Medulla oblongata (tissue), 1 donor: Measurements from ENCODE around the gene CISTR.
"Not testable (repeated sequence)": the region's sequence is repeated elsewhere in the genome, so short reads cannot be mapped to it uniquely, and the experiment has no call there.

ENCODE experiments used
- DNase-seq: peaks from one replicate; pipeline ENCODE4 v3.0.0-alpha.2; 2015; ENCODE audit errors: extremely low spot score

CISTR gene

DNA sequence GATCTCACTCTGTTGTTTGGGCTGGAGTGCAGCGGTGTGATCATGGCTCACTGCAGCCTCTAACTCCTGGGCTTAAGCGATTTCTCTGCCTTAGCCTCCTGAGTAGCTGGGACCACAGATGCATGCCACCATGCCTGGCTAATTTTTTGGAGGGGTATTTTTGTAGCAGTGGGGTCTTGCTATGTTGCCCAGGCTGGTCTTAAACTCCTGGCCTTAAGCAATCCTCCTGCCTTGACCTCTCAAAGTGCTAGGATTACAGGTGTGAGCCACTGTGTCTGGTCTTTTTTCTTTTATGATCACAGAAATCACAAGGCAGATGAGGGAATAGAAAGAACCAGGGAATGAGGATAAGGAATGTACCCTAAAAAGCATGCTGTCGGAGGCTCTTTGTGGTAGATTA is 11.0 kb upstream of the CISTR start:
- not testable (repeated sequence) for DNase-seq

DNA sequence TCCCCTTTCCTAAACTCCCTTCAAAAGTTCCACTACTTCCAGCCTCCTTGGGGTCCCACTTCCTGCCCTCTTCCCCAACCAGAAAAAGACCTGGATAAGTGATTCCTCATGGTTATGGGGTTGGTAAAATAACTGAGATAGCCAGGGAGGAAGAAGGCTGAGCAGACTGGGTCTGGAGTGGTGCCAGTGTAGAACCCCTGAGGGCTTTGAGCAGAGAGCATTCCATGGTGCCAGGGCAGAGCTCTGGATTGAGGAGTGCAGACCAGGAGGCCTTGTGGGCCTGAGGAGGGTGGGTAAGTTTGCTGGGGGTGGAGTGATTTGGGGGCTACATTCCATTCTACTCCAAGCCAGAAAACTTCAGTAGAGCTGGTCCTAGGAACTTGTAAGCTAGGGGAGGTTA is 9.5 kb upstream of the CISTR start:
- no peak for DNase-seq

DNA sequence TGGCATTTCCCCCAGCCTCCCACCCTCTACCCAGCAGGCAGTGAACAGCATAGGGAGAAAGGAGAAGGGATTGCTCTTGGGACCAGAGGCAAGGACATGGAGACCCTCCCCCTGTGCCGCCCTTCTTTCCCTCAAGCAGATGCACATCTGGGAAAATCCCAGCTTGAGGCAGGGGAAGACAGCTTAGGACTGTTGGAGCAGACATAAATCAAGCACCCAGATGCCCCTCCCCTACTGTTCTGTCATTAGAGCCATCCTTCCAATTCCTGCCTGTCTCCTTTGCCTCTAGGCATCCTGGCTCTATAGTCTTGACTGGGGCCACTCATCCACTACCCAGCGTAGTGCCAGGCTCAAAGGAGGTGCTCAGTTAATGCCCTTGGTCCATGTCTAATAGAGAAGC is 7.5 kb upstream of the CISTR start:
- no peak for DNase-seq

DNA sequence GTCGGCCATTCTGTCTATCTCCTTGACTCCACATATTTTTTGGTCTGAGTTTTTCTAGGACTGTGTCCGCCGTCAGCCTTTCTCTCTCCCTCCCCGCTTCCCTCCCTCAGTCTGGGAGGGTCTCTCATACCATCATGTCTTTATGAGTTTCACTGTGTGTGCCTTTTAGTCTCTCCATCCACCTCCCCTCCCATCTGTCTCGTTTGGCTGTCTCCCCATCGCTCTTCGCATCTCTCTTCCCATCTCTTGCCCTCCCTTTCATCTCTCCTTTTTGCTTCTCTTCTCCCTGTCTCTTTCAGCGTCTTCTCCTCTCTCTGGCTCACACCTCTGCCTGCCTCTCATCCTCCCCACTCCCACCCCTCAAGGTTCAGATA is 6.9 kb upstream of the CISTR start:
- no peak for DNase-seq

DNA sequence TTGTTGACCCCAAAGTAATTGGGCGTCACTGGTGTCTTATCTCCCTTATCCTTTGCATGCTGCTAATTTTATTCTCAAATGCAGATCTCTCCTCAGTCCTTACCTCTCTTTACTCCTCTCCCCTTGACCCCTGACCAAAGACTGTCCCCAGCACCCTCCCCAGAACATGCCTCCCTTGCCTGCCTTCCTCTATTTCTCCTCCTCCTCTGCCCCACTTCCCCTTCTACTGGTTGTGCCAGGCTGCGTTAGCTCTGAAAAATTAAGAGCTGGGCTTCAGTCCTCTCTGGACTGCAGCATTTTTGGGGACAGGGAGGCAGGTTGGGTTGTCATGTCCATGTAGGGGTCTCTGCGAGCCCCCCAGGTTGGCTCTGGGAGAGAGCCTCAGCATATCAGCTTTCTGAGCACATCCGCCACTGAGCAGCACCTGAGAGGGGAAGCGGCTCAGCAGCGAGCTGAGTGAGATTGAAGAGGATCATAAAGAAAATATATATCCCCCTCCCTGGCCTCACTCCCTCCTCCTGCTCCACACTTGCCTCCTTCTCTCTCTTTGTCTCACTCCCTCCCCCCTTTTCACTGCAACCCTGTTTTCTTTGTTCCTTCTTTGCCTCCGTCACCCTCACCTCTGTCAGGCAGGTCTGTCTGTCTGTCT is 6.4 kb upstream of the CISTR start:
- DNase-seq: no peak

DNA sequence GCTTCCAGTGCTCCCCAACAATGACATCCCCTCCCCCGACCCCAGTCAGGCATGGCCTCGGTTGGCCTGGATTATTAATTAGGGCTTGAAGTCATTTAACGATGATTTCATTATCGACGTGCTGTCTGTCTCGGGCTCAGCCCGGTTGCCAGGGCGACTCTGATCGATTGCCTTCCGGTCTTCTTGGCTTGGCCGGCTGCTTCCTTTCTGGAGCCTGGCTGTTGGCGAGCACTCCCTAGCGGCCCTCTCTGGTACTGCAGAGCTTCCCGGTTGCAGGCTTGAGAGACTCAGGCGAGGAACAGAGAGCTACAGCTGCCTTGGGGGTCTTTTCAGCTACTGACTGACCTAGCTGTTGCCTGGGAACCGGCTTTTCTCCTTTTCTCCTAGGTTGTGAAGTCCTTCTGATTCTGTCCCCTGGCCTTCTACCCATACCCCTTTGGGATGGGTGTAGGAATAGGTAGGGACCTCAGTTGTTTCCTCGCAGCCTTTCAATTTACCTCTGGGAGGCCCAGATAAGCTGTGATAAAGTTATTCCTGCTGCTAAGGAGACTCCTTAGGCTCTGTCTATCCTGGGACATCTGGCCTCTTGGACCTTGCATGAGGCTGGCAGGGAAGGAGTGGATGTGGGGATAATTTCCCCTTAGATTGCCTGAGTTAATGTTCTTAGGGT is 5.5 kb upstream of the CISTR start:
- peak; percentile 83 for DNase-seq

DNA sequence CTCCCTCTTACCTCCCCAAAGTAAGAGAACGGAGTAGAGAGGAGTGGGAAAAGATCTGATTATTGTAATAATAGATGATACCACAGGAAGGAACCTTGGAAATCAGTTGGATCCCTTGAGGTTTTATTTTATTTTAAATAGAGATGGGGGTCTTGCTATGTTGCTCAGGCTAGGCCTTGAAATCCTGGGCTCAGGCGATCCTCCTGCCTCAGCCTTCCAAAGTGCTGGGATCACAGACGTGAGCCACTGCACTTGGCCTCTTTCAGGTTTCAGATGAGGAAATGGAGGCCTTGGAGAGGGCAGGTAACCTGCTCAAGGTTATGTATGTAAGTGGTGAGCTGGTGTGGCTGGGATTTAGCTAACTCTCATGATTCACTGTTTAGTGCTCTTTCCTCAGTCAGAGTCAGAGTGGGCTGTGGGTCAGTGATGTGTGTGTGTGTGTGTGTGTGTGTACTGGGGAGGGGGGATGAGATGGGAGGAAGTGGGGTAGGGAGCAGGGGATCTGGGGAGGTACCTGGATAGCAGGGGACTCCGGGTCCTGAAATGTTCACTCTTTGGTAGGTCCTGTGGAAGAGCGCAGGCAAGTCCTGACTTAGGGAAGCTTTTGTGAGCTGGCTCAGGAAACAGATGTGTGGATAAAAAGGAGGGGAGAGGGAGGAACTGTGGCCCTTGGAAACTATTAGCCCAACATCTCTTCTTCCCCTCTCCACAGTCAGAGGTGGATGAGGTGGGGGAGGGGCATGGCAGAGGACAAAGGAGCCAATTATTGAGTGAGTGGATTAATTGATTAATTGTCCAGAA is 4.7 kb upstream of the CISTR start:
- no peak for DNase-seq

DNA sequence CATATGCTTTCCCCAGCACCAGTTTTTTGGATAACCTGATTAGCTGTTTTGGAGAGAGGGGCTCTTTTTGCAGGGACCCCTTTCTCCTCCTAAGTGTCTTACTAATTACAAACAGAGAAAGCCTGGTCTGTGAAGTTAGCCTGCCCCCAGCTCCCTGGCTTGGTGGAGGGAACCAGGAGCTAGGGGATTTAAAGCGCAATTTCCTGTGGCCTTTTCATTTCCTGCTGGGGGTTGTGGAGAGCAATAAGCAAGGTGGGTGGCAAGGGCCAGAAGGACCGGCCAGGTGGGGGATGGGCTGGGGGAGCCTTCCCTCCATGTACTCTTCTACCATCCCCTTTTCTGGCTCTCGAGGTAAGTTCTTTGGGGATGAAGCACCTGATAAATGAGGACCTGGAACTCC is 4.1 kb upstream of the CISTR start:
- no peak for DNase-seq

DNA sequence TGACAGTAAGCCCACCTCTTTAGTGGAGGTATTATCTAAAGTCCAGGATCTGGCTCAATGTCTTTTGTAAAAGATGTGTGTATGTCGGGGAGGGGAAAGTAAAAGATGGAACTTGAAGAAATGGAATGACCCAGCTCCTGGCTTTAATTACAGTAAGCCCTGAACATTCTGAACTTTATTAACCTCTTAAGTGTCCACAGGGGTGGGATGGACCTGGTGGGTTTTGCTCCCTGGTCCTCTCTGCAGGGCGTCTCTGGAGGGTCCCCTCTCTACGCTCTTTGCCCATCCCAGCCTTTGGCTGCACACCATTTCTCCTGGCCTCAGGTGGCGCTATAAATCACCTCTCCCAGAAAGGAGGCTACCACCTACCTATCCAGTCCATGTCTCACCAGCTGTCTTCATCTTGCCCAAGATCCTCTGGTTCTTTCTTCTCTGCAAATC is 3.7 kb upstream of the CISTR start:
- DNase-seq: no peak

DNA sequence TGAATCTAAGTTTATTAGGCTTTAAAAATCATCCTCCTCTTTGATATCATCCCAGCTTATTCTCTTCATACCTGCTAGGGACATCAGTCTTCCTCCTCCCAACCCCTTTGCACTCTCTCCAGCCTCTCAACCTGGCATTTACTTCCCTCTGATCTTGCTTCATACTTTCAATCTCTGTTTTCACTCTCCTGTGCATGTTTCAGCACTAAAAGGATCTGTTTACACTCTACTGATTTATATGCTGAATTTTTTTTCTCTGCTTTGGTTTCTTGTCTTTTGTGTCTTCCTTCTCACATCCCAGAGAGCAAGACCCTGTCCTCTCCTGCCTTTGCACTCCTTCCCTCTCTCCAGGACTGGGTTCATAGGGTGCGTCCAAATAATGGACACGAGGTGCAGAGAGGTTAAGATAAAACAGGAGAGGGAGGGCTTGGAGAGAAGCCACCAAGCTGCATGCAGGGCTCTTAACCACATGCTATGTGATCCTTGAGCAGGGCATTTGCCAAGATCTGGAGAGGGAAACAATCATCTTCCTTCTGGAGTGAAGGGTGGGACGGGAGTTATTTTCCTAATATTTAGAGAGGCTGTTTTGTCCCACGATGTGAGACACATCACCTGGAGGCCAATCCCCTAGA is 3.0 kb upstream of the CISTR start:
- DNase-seq: no peak

DNA sequence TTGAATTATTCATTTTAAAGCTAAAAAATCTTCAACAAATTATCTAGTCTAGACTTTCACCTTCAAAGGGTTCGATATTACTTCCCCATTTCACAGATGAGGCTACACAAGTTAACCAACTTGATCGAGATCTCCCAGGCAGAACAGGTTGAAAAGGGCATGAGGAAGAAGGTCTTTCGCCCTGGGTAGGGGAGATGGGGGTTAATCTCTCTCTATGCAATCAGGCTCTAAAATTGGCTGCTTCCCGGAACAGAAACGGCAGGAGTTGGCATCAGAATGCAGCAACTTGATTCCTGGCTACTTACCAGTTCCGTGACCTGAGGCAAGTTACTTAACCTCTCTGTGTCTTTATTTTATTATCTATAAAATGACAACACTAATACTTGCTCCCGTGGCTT is 2.4 kb upstream of the CISTR start:
- no peak for DNase-seq

DNA sequence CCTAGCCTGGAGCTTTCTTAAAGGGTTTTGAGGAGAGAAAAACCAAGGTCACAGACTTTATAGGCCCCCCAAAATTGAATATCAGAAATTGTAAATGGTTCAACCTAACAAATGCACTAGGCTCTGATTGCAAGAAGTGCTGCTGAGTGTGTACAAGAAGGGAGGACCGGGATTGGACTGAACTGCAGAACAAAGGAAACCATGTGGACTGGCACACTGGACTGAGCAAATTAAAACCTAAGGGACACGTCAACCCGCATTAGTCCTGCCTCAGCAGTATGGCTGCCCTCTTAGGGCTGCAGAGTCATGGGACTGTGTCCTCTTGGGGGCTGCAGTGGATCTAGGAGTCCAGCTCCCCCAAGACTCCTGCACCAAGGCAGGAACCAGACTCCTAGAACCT is 842 bp upstream of the CISTR start:
- DNase-seq: no peak

DNA sequence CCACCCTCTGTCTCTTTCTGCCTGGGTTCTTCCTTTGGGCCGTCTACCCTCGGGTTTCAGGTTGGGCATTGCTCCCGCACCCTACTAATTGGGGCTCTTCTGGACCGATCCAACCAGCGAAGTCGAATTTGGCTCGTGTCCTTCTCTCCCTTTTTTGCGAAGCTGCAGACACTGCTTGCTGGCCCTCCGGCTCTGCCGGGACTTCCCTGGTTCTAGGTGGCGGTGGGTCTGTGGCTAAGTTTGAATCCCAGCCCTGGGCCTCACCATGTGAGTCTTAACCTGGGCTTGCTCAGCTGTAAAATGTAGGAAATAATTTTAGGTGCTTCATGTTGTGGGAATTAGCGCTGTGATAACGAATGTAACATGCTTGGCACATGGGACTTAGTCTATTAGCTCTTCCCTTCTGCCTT is 418 bp upstream of the CISTR start:
- DNase-seq: no peak

DNA sequence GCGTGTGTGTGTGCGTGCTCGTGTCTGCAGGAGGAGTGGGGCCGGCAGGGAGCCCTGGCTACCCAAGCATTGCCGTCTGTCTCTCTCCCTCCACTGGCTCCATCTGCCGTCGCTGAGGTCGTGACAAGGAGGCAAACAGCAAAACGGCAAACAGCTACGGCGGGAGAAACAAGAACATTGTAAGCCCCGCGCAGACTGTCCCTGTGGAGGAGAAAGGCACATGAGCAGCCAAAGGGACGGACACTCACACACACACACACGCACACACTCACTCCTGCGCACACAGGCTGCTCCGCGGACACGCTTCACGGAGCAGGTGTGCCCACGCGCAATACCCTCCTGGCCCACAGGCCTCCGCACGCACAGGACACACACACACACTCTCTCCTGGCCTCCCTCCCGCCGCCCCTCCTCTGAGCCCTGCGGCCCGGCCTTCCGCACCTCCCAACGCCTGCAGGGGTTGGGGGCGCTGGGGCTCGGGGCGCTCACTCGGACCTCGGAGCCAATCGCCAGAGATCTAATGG is 905 bp downstream of the CISTR start:
- DNase-seq: no peak

DNA sequence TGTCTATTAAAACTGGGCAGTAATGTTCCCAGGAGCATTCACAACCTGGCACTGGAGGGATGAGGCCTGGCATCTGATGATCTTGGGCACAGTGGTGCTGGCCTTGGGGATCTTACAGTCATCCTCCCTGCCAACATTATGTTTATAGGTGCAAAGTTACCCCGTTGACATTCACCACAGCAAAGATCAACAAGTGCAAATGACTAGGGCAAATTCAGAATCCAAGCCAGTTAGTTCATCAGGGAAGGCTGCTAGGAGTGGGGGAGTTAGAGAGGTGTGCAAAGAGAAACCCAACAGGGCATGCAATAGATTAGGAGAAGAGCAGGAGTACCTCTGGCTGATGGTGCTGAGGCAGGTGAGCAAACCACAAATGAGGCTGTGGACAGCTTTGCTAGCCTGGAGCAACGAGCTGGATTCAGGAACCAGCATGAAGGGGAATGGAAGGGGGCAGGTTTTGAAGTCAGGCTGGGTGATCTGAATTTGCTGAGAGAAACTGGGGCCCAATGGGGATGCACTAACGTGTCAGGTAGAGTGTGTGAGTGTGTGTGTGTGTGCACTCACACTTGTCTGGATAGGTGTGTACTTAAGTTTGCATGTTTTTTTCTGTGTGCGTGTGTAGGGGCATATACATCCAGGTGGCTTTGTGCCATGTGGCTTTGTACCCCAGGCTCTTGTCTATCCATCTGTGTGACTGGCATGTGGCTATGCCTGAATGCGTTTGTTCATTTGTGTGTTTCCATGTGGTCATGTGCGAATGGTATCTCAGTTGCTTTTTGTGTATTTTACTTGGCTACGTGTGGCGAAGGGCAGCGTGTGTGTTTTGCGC is 1.6 kb downstream of the CISTR start:
- DNase-seq: no peak

DNA sequence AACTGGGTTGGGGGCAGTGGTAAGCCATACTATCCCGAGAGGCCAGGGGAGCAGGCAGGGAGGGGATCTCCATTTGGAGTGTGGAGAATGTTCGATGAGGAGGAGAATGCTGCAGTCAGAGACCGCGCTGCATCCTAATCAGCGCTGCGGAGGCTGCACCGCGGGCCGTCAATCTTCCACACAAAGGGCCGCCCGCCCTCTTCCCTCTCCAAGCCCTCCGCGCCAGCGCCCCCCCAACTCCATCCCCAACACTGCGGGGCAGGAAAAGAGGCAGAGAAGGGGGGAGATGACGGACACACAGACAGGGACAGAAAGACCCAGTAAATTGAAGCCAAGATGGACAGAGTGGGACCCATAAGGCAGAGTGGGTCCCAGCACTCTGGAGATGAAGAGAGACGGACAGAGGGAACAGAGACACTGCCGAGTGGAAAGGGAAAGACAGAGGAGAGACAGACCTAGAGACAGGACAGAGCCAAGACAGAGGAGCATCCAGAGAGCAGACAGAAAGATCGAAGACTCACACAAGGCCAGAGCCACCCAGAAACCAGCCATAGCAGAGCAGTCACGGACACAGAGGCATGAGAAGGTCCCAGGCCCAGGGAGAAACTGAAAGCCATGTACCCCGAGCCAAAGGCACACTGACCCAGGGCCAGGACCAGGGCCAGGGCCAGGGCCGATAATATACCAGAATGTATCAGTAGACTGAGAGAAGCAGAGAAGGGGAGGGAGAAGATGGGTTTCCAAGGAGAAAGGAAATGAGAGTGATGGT is 3.5 kb downstream of the CISTR start:
- no peak for DNase-seq

DNA sequence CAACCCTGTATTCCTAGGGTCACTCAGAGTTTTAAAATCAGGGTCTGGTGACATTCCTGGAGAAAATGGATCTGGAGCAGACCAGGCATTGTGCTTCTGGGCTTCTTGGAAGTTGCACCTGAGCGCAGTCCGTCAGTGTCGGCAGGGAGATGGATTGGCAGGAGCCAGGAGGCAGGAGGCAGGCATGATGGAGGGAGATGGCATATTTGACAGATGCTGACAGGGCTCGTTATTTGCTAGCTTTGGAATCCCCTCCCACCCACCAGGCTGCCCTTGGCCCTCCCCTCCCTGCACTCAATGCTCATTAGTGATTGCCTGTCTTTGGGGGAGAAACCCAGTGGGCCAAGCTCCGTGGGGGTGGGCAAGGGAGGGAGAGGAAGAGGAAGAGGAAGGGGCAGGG is 4.7 kb downstream of the CISTR start:
- DNase-seq: no peak

DNA sequence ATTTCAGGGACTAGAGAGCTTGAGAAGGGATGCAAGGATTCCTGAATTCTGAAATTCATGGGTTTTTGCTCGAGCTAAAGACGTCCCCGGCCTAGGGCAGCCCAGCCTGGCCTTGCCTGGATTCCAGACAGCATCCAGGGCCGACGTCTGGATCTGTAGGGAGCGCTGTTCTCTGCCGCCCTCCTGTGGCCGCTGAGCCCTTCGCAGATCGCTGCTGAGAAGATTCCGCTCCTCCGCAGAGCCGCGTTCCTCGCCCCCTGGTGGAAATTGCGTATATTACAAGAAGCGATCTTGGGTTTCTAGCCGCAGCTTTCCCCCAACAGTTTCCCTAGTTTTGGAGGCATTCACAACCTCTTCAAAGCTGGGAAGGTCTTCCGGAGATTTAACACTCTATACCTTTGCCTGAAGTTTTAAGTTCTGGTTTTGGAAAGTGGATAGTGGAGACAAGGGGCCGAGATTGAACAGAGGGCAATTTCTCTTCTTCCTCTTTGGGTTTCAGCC is 5.1 kb downstream of the CISTR start:
- DNase-seq: peak; percentile 93

DNA sequence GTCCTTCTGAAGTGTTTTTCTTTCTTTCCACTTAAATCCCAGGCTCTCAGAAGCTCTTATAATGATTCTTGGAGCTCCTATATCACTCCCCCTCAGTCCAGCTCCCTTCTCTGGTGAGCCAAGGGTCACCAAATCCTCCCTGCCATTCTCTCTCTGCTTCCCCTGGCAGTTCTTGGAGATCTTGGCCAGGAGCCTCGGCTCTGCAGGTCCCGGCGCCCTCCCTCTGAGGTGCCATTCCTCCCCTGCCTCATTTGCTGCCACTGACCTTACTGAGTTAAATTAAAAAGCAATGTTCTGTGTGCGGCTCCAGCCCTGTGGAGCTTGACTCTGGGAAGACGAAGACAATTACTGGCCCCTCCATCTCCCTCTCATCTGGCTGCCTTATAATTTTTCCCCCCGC is 7.0 kb downstream of the CISTR start:
- DNase-seq: no peak

DNA sequence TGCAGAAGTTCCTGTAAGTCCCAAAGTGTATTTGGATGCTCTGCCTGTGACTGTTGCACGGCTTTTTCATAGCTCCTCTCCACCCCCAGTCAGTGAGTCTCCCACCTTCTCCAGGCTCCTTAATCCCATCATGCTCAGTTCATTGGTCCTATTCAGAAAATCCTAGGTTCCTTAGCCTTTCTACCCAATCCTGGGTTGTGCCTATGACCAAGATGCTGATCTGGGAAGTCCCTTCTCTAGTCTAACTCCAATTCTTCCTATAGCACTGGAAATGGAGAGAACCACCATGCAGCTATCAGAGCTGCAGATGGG is 7.7 kb downstream of the CISTR start:
- no peak for DNase-seq
